Heart left ventricle (tissue), 16 donors: ENCODE data around the gene CNOT6L. TPM values are rescaled to one million over a fixed set of nuclear protein-coding genes. Genes with fewer than 3 reads are reported as not detected.

Experiments
- ATAC-seq, 4 donors: fragments of 200-7000 bp; cut with Tn5 transposase; one replicate each; pipeline ENCODE4 v1.9.1; 2020 to 2022; ENCODE audit warnings: moderate library complexity in 4 of 4, mild to moderate bottlenecking in 3 of 4, moderate number of reproducible peaks in 1 of 4
- DNase-seq, 5 donors: peaks; one replicate each; pipeline ENCODE4 v3.0.0-alpha.2; 2020
- H3K27ac ChIP-seq, 12 donors: fragments of 200-600 bp; sonication (generic) in 4 of 12; one replicate each; pipeline versions ENCODE4 v1.5.0 to v1.8.0; 2016 to 2022; ENCODE audit warnings: mild to moderate bottlenecking in 2 of 12
- H3K27me3 ChIP-seq, 9 donors: fragments of 200-600 bp; sonication (generic) in 2 of 9; one replicate each; pipeline versions ENCODE4 v1.5.1 to v1.8.0; 2016 to 2022; ENCODE audit warnings: mild to moderate bottlenecking in 3 of 9
- H3K36me3 ChIP-seq, 9 donors: fragments of 200-600 bp; sonication (generic) in 2 of 9; one replicate each; pipeline versions ENCODE4 v1.5.0 to v1.8.0; 2018 to 2022; ENCODE audit warnings: mild to moderate bottlenecking in 2 of 9
- H3K4me1 ChIP-seq, 12 donors: fragments of 200-600 bp; sonication (generic) in 4 of 12; one replicate each; pipeline versions ENCODE4 v1.5.0 to v1.8.0; 2016 to 2022; ENCODE audit warnings: mild to moderate bottlenecking in 3 of 12
- H3K4me3 ChIP-seq, 12 donors: fragments of 200-600 bp; sonication (generic) in 4 of 12; one replicate each; pipeline versions ENCODE4 v1.5.0 to v1.8.0; 2017 to 2022; ENCODE audit warnings: mild to moderate bottlenecking in 9 of 12, moderate library complexity in 4 of 12
- H3K9me3 ChIP-seq, 12 donors: fragments of 200-600 bp; sonication (generic) in 4 of 12; one replicate each; pipeline versions ENCODE4 v1.5.0 to v1.8.0; 2016 to 2022; ENCODE audit warnings: mild to moderate bottlenecking in 1 of 12
- POLR2A ChIP-seq, 2 donors: fragments of 450-650 bp; IDR thresholded peaks; one replicate each; pipeline ENCODE4 v1.6.1; 2017; ENCODE audit warnings: antibody characterized with exemption in 2 of 2, mild to moderate bottlenecking in 2 of 2, moderate library complexity in 2 of 2
- WGBS, 4 donors: extraction: QIAGEN DNeasy Blood & Tissue Kit in 2 of 4; methylation state at CpG; one replicate each; pipeline versions ENCODE4 v1.1.5 to v1.1.7; 2013 to 2018; 5-methylcytosine and 5-hydroxymethylcytosine counted together
- intact Hi-C, 10 donors: fragments of 100-400 bp; cut with DNase I; formaldehyde crosslinking; loops; one replicate each; pipeline versions ENCODE4 v1.11.1 to v1.14.2; 2022
- polyA plus RNA-seq, 2 donors: library from polyadenylated mRNA; stranded (reverse); fragments of 200-250 nt; gene quantifications; one replicate each; pipeline ENCODE4 v1.2.3, GENCODE V29; 2013
- total RNA-seq, 9 donors: library from RNA; depleted of rRNA in 2 of 9; stranded (reverse); fragments of >200 nt in 2 of 9; fragmentation: NEBNext Ultra II Directional in 3 of 9; extraction: Animal tissue kit (Norgen Biotek cat#: 25700) in 3 of 9; gene quantifications; one replicate each; pipeline versions ENCODE4 v1.1.0 to v1.2.4, GENCODE V29; 2016 to 2023
- TF ChIP-seq, protein P1 (sequence below), 12 donors: fragments of 200-600 bp; sonication (generic) in 4 of 12; IDR thresholded peaks; one replicate each; pipeline versions ENCODE4 v1.5.0 to v1.8.0; 2018 to 2022; ENCODE audit warnings: antibody characterized with exemption in 12 of 12, mild to moderate bottlenecking in 5 of 12
- donor health status: ischemic (EF 13 %, LVEDD 7.1; RV severe dilation, severe dysfunction).
- donor health status: healthy with polysubstance abuse.
- donor health status: DM: no; HTN: yes; CAD: no.
- donor health status: DM: no; HTN: no; CAD: no.
- donor health status: ischemic (EF 25% LVEDD 6.9; RV normal size, moderate dysfunction).
- donor health status: ischemic (EF 25% LVEDD 5.7; RV mildly dilated, moderate dysfunction).
- donor health status: healthy.
- donor health status: DM: yes; HTN: yes; CAD: no.
- donor health status: ischemic (EF 35%, LVEDD 5.7; RV mildly dilated, moderate dysfunction).
- donor health status: nonischemic (EF 11% LVEDD 7.7; RV severe dilation, severe dysfunction).
- donor health status: DM: yes; HTN: yes; CAD: no.
- donor health status: PGD.
- donor health status: ischemic (EF 29% LVEDD 5.4; RV normal size, mild dysfunction).
- donor health status: nonischemic (EF 23%, LVEDD 6.1; RV moderate dilation, normal function).

Gene CNOT6L
- total and polyA plus RNA-seq, 11 donors = 2.2 to 39.2 (median 18.6) TPM

GRCh38 chr4:77777135-77777807, 41.9 kb downstream of the CNOT6L start:
- 5 to 9% (median 7%) methylated on average over 1 of the region's 1 CpG for WGBS, 4 donors
- intact Hi-C loops = no loop called here
- Histone ChIP-seq H3K27me3 (no peaks in the 10 kb centered on the region), H3K9me3 (no peaks in the 10 kb centered on the region), H3K4me3 (no peak overlapping the region), H3K27ac (no peak overlapping the region), H3K4me1 (peaks cover 0 to 33% (median 18%) of the 10 kb centered on the region in 12 donors), H3K36me3 (peaks cover 0 to 36% (median 20%) of the 10 kb centered on the region in 9 donors)
- no peak for DNase-seq
- TF ChIP-seq POLR2A (IDR thresholded peaks at IDR 0.05) = no peak
- TF ChIP-seq, protein P1, sequence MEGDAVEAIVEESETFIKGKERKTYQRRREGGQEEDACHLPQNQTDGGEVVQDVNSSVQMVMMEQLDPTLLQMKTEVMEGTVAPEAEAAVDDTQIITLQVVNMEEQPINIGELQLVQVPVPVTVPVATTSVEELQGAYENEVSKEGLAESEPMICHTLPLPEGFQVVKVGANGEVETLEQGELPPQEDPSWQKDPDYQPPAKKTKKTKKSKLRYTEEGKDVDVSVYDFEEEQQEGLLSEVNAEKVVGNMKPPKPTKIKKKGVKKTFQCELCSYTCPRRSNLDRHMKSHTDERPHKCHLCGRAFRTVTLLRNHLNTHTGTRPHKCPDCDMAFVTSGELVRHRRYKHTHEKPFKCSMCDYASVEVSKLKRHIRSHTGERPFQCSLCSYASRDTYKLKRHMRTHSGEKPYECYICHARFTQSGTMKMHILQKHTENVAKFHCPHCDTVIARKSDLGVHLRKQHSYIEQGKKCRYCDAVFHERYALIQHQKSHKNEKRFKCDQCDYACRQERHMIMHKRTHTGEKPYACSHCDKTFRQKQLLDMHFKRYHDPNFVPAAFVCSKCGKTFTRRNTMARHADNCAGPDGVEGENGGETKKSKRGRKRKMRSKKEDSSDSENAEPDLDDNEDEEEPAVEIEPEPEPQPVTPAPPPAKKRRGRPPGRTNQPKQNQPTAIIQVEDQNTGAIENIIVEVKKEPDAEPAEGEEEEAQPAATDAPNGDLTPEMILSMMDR (IDR thresholded peaks at IDR 0.05) = no peak
- ATAC-seq = peak in 3 of 4 donors; percentile 34 to 63 (median 44)

DNA sequence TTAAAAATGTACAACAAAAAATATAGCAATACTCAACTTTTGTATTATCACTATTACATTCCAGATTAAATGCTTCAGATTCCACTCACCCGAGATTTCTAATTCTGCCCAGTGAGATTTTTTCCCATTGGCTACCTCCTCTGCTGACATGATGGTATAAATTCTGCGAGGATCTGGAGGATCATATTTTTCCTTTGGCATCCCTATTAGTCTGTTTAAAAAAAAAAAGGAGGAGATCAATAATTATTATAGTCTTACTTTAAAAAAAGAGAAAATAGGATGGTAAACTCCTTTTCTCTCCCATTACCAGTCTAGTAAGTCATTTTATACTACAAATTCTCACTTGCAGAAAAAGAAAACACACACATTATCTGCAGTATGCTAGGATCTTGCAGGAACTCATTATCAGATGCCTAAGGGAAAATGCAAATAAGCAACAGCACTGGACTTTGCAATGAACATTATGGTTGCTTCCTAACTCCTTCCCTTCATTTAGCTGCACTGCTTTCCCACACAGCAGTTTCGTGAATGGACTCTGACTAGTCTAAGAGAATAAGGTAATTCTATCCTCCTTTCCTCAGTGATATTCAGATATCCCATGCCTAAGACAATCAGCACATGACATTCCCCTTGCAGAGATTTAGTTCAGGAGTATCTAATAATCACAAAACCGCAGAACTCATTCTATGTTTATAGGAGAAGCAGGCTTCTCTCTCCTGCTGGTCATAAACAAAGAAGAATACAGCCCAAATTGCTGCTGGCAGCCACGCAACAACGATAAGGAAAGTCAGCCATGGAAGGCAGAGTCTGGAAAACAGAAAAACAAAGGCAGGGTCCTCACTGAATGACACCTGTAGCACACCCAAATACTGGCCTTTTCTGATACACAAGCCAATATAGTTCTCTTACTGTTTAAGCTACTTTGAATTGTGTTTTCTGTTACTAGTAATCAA, 42.7 kb downstream of the CNOT6L start:
- Histone ChIP-seq H3K4me3 (no peak overlapping the region), H3K36me3 (peaks cover 0 to 43% (median 28%) of the 10 kb centered on the region in 9 donors), H3K27ac (no peak overlapping the region), H3K27me3 (no peaks in the 10 kb centered on the region), H3K4me1 (peaks cover 0 to 28% (median 15%) of the 10 kb centered on the region in 12 donors), H3K9me3 (no peaks in the 10 kb centered on the region)
- intact Hi-C loops = no loop called here
- TF ChIP-seq POLR2A (IDR thresholded peaks at IDR 0.05) = no peak
- TF ChIP-seq, protein P1 (IDR thresholded peaks at IDR 0.05) = no peak
- no peak for DNase-seq
- WGBS, 4 donors = 63 to 73% (median 67%) methylated on average over 6 of the region's 6 CpGs
- ATAC-seq = peak in 2 of 4 donors; percentile 22 to 28

- peaks cover 0 to 63% (median 48%) of the 10 kb centered on the region in 9 donors for H3K36me3 ChIP-seq
- DNase-seq (no peak), ATAC-seq (no peak)
- H3K27ac ChIP-seq = no peak overlapping the region
- TF ChIP-seq, protein P1 (IDR thresholded peaks at IDR 0.05) = no peak
- no peak for TF ChIP-seq POLR2A (IDR thresholded peaks at IDR 0.05)
- peaks cover 0 to 23% (median 14%) of the 10 kb centered on the region in 12 donors for H3K4me1 ChIP-seq
- WGBS, 4 donors = 96 to 99% (median 98%) methylated on average over 3 of the region's 3 CpGs
- peaks cover 0 to 4% (median 0%) of the 10 kb centered on the region in 12 donors for H3K9me3 ChIP-seq
- intact Hi-C loops = no loop called here
- no peak overlapping the region for H3K4me3 ChIP-seq
- H3K27me3 ChIP-seq = no peaks in the 10 kb centered on the region
Measured at GRCh38 chr4:77773101-77773500, 46.1 kb downstream of the CNOT6L start.

- no peak for TF ChIP-seq POLR2A (IDR thresholded peaks at IDR 0.05)
- TF ChIP-seq, protein P1 (IDR thresholded peaks at IDR 0.05) = no peak
- Histone ChIP-seq H3K4me3 (no peak overlapping the region), H3K27ac (no peak overlapping the region), H3K9me3 (peaks cover 0 to 4% (median 0%) of the 10 kb centered on the region in 12 donors), H3K27me3 (no peaks in the 10 kb centered on the region), H3K36me3 (peaks cover 0 to 68% (median 48%) of the 10 kb centered on the region in 9 donors), H3K4me1 (peaks cover 0 to 8% (median 3%) of the 10 kb centered on the region in 12 donors)
- DNase-seq (no peak), ATAC-seq (no peak)
- intact Hi-C loops = no loop called here
Measured at GRCh38 chr4:77771566-77771965, 47.6 kb downstream of the CNOT6L start.
